Thyroid gland (tissue), 4 donors: ENCODE data around the gene FAM110A.

Experiments used
- POLR2A ChIP-seq, 2 donors: fragments of 450-650 bp; IDR thresholded peaks; one replicate each; pipeline ENCODE4 v1.6.1; 2017; ENCODE audit warnings: antibody characterized with exemption in 2 of 2, mild to moderate bottlenecking in 2 of 2, moderate library complexity in 1 of 2
- TF ChIP-seq, protein P1 (sequence below), 6 experiments: fragments of 200-600 bp in 3 of 6; fragments of 450-650 bp in 3 of 6; sonication (generic) in 3 of 6; IDR thresholded peaks; one replicate each; pipeline ENCODE4 v1.5.1; 2016 to 2019; ENCODE audit warnings: antibody characterized with exemption in 6 of 6, mild to moderate bottlenecking in 2 of 6, inconsistent platforms in 1 of 6, moderate library complexity in 1 of 6

DNA sequence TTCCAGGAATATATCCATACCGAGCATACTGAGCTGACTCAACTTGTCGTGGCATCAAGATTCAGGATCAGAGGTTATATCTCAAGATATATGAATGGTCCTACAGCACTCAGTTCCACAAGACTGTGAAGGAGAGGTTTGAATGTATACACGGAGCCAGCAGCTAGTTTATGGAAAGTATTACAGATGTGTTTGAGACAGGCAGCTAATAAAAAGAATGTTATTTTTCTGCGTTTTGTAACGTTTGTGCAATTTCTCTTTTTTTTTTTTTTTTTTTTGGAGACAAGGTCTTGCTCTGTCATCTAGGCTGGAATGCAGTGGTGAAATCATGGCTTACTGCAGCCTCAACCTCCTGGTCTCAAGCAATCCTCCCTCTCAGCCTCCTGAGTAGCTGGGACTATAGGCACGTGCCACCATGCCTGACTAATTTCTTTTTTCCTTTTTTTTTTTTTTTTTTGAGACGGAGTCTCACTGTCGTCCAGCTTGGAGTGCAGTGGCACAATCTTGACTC, 3.4 kb upstream of the FAM110A start:
- TF ChIP-seq, protein P1, sequence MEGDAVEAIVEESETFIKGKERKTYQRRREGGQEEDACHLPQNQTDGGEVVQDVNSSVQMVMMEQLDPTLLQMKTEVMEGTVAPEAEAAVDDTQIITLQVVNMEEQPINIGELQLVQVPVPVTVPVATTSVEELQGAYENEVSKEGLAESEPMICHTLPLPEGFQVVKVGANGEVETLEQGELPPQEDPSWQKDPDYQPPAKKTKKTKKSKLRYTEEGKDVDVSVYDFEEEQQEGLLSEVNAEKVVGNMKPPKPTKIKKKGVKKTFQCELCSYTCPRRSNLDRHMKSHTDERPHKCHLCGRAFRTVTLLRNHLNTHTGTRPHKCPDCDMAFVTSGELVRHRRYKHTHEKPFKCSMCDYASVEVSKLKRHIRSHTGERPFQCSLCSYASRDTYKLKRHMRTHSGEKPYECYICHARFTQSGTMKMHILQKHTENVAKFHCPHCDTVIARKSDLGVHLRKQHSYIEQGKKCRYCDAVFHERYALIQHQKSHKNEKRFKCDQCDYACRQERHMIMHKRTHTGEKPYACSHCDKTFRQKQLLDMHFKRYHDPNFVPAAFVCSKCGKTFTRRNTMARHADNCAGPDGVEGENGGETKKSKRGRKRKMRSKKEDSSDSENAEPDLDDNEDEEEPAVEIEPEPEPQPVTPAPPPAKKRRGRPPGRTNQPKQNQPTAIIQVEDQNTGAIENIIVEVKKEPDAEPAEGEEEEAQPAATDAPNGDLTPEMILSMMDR (IDR thresholded peaks at IDR 0.05): no peak
- TF ChIP-seq POLR2A (IDR thresholded peaks at IDR 0.05): no peak
